GM12878 (cell line): ENCODE data around the gene CACNA2D4. TPM values are rescaled to one million over a fixed set of nuclear protein-coding genes. Genes with fewer than 3 reads are reported as not detected.

Experiments used
- ATAC-seq: fragments of 200-7000 bp; cut with Tn5 transposase; 3 replicates; pipeline ENCODE4 v1.9.1; 2020; ENCODE audit warnings: mild to moderate bottlenecking, moderate library complexity
- BruUV-seq: library from RNA; stranded (reverse); fragments of 400-500 nt; replicated peaks from 2 replicates; lab custom pipeline; 2021; lab: Mats Ljungman, UMichigan
- CTCF ChIA-PET: fragments of 300-600 bp; sonication (Branson Sonifier 250); formaldehyde crosslinking; extraction: SDS; loops from one replicate; lab custom pipeline; 2021; ENCODE audit warnings: inconsistent platforms; lab: Yijun Ruan, JAX
- POLR2A ChIA-PET: fragments of 350-600 bp; formaldehyde crosslinking; extraction: SDS; loops from one replicate; lab custom pipeline; 2021; ENCODE audit warnings: inconsistent platforms; lab: Charles Lee
- RAD21 ChIA-PET: fragments of 300-600 bp; sonication (Branson Sonifier 250); formaldehyde crosslinking; loops from one replicate; lab custom pipeline; 2023; ENCODE audit warnings: antibody characterized with exemption; ENCODE audit not compliant: unreplicated experiment; lab: Charles Lee
- SMC1A ChIA-PET: fragments of 300-600 bp; sonication (Branson Sonifier 250); formaldehyde crosslinking; loops from one replicate; lab custom pipeline; 2023; ENCODE audit not compliant: unreplicated experiment, uncharacterized antibody; lab: Charles Lee
- DNase-seq: peaks from one replicate; pipeline ENCODE4 v3.0.0-alpha.2; 2011; ENCODE audit warnings: low read depth, low spot score
- FAIRE-seq: peaks from 3 replicates; lab custom pipeline; 2011; peaks lifted over from hg19 to GRCh38; lab: Jason Lieb, UNC
- H2AFZ ChIP-seq: 2 replicates; pipeline ENCODE4 v1.6.0; 2011; ENCODE audit warnings: low read depth, low read length, control low read depth; ENCODE audit not compliant: control insufficient read depth
- H3K27ac ChIP-seq: 2 replicates; pipeline ENCODE4 v1.5.1; 2011; ENCODE audit warnings: control low read depth; ENCODE audit not compliant: control insufficient read depth, insufficient read depth
- H3K27me3 ChIP-seq, 2 experiments: replicated peaks in 1 of 2; 2 replicates each; pipeline versions ENCODE4 v1.6.0 to v1.6.1; 2011; ENCODE audit warnings: low read length in 1 of 2; ENCODE audit not compliant: control insufficient read depth in 2 of 2, insufficient read depth in 2 of 2
- H3K36me3 ChIP-seq, 2 experiments: 2 replicates each; pipeline ENCODE4 v1.5.1; 2011; ENCODE audit warnings: low read length in 1 of 2; ENCODE audit not compliant: control insufficient read depth in 2 of 2, insufficient read depth in 2 of 2
- H3K4me1 ChIP-seq: 2 replicates; pipeline ENCODE4 v1.6.1; 2011; ENCODE audit warnings: mild to moderate bottlenecking, low read length, moderate library complexity, mixed read lengths; ENCODE audit not compliant: control insufficient read depth, insufficient read depth
- H3K4me2 ChIP-seq: 2 replicates; pipeline ENCODE4 v1.6.0; 2011; ENCODE audit warnings: control low read depth; ENCODE audit not compliant: control insufficient read depth, insufficient read depth
- H3K4me3 ChIP-seq: fragments of 200-600 bp; sonication (generic); 2 replicates; pipeline ENCODE4 v1.5.1; 2016
- H3K79me2 ChIP-seq: 2 replicates; pipeline ENCODE4 v1.6.0; 2011; ENCODE audit warnings: low read length; ENCODE audit not compliant: control insufficient read depth, insufficient read depth
- H3K9ac ChIP-seq: 2 replicates; pipeline ENCODE4 v1.8.0; 2011; ENCODE audit warnings: low read length, control low read depth, mixed read lengths; ENCODE audit not compliant: control insufficient read depth, insufficient read depth
- H3K9me3 ChIP-seq: replicated peaks from 3 replicates; pipeline ENCODE4 v1.5.1; 2011; ENCODE audit warnings: mild to moderate bottlenecking, low read length; ENCODE audit not compliant: control insufficient read depth, insufficient read depth
- H4K20me1 ChIP-seq: 2 replicates; pipeline ENCODE4 v1.6.0; 2011; ENCODE audit not compliant: control insufficient read depth, insufficient read depth
- MYB ChIP-seq: fragments of 150-350 bp; IDR thresholded peaks from 2 replicates; pipeline ENCODE4 v1.6.1; 2014; ENCODE audit warnings: mild to moderate bottlenecking, low read depth, low read length, borderline replicate concordance
- ZNF217 ChIP-seq: fragments of 450-650 bp; IDR thresholded peaks from 2 replicates; pipeline ENCODE4 v1.6.1; 2017; ENCODE audit warnings: antibody characterized with exemption, mild to moderate bottlenecking
- ZNF274 ChIP-seq: IDR thresholded peaks from one replicate; pipeline ENCODE4 v1.8.0; 2011; ENCODE audit not compliant: insufficient read length, insufficient read depth
- ZSCAN29 ChIP-seq: fragments of 450-650 bp; IDR thresholded peaks from 2 replicates; pipeline ENCODE4 v1.6.1; 2017; ENCODE audit warnings: mild to moderate bottlenecking, moderate library complexity
- WGBS: methylation state at CpG from one replicate; pipeline ENCODE4 v1.1.6; 2016; ENCODE audit warnings: low lambda C conversion rate; ENCODE audit not compliant: insufficient replicate concordance, insufficient coverage; ENCODE audit errors: missing lambda C conversion rate; 5-methylcytosine and 5-hydroxymethylcytosine counted together
- in situ Hi-C: fragments of 300-500 bp; cut with MboI; formaldehyde crosslinking; loops from 9 replicates; pipeline ENCODE4 v1.14.3; 2018; ENCODE audit warnings: mixed read lengths
- intact Hi-C: fragments of 100-400 bp; cut with micrococcal nuclease; formaldehyde crosslinking; loops from one replicate; pipeline ENCODE4 v1.14.2; 2022; ENCODE audit not compliant: unreplicated experiment
- polyA plus RNA-seq, 11 experiments: library from polyadenylated mRNA; depleted of rRNA in 4 of 11; unstranded in 6 of 11; stranded (reverse) in 5 of 11; fragments of >200 nt; fragmentation: Nextera tagmentation in 4 of 11; fragmentation: Illumina TruSeq in 1 of 11; extraction: Ambion mirVana in 4 of 11; extraction: Trizol in 1 of 11; gene quantifications; 1 replicate in 1 of 11; 2 replicates in 10 of 11; pipeline versions ENCODE4 v1.2.1 to v1.2.3, GENCODE V29; 2011 to 2016; ENCODE audit warnings: inconsistent platforms in 2 of 11, missing spikeins in 2 of 11, low read depth in 1 of 11
- total RNA-seq, 4 experiments: library from RNA; depleted of rRNA in 3 of 4; stranded (reverse); fragments of >200 nt in 3 of 4; fragmentation: Illumina TruSeq in 1 of 4; extraction: Trizol in 1 of 4; gene quantifications; 2 replicates each; pipeline versions ENCODE4 v1.2.1 to v1.2.3, GENCODE V29; 2013 to 2021
- TF ChIP-seq, protein P1 (sequence below): fragments of 450-650 bp; IDR thresholded peaks from 2 replicates; pipeline ENCODE4 v1.6.1; 2017; ENCODE audit warnings: mild to moderate bottlenecking, moderate library complexity
- TF ChIP-seq, protein P2 (sequence below): fragments of 450-650 bp; formaldehyde crosslinking; IDR thresholded peaks from 2 replicates; pipeline ENCODE4 v1.4.0; 2020; ENCODE audit warnings: mild to moderate bottlenecking, moderate library complexity

The CACNA2D4 gene
- total and polyA plus RNA-seq, 10 of the 15 experiments (the other 5 are each of a cell fraction or from before 2014, with no cell fraction given) = 0.03 to 1.0 (median 0.65) TPM

DNA sequence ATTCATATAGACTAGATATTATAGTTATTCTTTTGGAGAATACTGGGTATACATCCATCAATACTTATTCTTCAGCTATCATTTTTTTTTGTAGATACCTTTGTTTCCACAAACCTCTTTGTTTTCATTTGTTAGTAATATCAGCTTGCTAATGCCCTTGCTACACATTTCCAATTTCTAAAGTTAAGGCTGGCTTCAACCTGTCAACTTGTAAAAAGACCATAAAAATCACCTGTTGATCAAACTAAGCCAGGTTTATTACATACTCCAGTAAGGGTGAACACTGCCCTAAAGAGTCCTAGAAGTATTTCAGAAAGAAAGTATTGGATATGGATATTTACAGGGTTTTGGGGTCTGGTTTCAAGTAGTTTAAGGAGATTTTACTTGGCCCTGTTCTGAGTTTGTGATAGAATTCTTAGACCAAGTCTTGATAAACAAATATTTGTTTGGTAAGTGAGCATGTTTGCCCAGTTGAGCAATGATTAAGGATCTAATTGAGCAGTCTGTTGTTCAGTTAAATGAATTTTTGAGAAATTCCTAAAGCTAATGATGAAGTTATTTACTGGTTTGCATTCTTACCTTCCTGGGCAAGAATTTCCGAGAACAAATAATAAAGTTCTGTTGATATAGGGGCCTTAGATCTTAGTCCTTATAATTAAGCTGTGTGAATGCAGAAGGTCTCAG is 150.9 kb downstream of the CACNA2D4 start:
- no peaks in the 10 kb centered on the region; the same call in none of the 2 replicates for H3K79me2 ChIP-seq
- H3K36me3 ChIP-seq = peaks cover 0 to 4% of the 10 kb centered on the region in 2 experiments; a peak in 2 of 4 replicates
- no peaks in the 10 kb centered on the region for H3K27me3 ChIP-seq
- in situ Hi-C loops (no loop called here), intact Hi-C loops (no loop called here)
- ATAC-seq (no peak), FAIRE-seq (no peak), DNase-seq (no peak)
- WGBS = 96% methylated on average over 1 of the region's 1 CpG
- ChIA-PET SMC1A (interaction anchor here (0.6 to 1.0 kb wide), 4 partner anchors 23 to 514 kb away, joined by 3 to 5 read pairs (median 4); no protein-coding TSS in a partner anchor), CTCF (interaction anchor here (1.0 to 1.8 kb wide), 4 partner anchors 11 to 114 kb away, joined by 3 to 7 read pairs (median 5); no protein-coding TSS in a partner anchor), RAD21 (interaction anchor here (0.6 kb wide), 1 partner anchor 124 kb away, joined by 4 read pairs; no protein-coding TSS in a partner anchor), POLR2A (interaction anchor here (0.5 to 1.2 kb wide), 3 partner anchors 71 to 115 kb away, joined by 3 read pairs; no protein-coding TSS in a partner anchor)
- no peak overlapping the region for H3K9ac ChIP-seq
- no peaks in the 10 kb centered on the region for H4K20me1 ChIP-seq
- no peak overlapping the region for H3K4me3 ChIP-seq
- H2AFZ ChIP-seq = no peak overlapping the region
- no peak overlapping the region for H3K27ac ChIP-seq
- no peaks in the 10 kb centered on the region for H3K4me1 ChIP-seq
- no peak overlapping the region for H3K4me2 ChIP-seq
- TF ChIP-seq ZSCAN29 (no peak), MYB (no peak), ZNF217 (no peak), ZNF274 (no peak)
- TF ChIP-seq, protein P1, sequence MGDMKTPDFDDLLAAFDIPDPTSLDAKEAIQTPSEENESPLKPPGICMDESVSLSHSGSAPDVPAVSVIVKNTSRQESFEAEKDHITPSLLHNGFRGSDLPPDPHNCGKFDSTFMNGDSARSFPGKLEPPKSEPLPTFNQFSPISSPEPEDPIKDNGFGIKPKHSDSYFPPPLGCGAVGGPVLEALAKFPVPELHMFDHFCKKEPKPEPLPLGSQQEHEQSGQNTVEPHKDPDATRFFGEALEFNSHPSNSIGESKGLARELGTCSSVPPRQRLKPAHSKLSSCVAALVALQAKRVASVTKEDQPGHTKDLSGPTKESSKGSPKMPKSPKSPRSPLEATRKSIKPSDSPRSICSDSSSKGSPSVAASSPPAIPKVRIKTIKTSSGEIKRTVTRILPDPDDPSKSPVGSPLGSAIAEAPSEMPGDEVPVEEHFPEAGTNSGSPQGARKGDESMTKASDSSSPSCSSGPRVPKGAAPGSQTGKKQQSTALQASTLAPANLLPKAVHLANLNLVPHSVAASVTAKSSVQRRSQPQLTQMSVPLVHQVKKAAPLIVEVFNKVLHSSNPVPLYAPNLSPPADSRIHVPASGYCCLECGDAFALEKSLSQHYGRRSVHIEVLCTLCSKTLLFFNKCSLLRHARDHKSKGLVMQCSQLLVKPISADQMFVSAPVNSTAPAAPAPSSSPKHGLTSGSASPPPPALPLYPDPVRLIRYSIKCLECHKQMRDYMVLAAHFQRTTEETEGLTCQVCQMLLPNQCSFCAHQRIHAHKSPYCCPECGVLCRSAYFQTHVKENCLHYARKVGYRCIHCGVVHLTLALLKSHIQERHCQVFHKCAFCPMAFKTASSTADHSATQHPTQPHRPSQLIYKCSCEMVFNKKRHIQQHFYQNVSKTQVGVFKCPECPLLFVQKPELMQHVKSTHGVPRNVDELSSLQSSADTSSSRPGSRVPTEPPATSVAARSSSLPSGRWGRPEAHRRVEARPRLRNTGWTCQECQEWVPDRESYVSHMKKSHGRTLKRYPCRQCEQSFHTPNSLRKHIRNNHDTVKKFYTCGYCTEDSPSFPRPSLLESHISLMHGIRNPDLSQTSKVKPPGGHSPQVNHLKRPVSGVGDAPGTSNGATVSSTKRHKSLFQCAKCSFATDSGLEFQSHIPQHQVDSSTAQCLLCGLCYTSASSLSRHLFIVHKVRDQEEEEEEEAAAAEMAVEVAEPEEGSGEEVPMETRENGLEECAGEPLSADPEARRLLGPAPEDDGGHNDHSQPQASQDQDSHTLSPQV = no peak
- TF ChIP-seq, protein P2, sequence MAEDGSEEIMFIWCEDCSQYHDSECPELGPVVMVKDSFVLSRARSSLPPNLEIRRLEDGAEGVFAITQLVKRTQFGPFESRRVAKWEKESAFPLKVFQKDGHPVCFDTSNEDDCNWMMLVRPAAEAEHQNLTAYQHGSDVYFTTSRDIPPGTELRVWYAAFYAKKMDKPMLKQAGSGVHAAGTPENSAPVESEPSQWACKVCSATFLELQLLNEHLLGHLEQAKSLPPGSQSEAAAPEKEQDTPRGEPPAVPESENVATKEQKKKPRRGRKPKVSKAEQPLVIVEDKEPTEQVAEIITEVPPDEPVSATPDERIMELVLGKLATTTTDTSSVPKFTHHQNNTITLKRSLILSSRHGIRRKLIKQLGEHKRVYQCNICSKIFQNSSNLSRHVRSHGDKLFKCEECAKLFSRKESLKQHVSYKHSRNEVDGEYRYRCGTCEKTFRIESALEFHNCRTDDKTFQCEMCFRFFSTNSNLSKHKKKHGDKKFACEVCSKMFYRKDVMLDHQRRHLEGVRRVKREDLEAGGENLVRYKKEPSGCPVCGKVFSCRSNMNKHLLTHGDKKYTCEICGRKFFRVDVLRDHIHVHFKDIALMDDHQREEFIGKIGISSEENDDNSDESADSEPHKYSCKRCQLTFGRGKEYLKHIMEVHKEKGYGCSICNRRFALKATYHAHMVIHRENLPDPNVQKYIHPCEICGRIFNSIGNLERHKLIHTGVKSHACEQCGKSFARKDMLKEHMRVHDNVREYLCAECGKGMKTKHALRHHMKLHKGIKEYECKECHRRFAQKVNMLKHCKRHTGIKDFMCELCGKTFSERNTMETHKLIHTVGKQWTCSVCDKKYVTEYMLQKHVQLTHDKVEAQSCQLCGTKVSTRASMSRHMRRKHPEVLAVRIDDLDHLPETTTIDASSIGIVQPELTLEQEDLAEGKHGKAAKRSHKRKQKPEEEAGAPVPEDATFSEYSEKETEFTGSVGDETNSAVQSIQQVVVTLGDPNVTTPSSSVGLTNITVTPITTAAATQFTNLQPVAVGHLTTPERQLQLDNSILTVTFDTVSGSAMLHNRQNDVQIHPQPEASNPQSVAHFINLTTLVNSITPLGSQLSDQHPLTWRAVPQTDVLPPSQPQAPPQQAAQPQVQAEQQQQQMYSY = no peak
- no TSS peak for BruUV-seq
- no peaks in the 10 kb centered on the region for H3K9me3 ChIP-seq
